ENCODE measurements around the gene SLAMF8.

SLAMF8 gene

DNA sequence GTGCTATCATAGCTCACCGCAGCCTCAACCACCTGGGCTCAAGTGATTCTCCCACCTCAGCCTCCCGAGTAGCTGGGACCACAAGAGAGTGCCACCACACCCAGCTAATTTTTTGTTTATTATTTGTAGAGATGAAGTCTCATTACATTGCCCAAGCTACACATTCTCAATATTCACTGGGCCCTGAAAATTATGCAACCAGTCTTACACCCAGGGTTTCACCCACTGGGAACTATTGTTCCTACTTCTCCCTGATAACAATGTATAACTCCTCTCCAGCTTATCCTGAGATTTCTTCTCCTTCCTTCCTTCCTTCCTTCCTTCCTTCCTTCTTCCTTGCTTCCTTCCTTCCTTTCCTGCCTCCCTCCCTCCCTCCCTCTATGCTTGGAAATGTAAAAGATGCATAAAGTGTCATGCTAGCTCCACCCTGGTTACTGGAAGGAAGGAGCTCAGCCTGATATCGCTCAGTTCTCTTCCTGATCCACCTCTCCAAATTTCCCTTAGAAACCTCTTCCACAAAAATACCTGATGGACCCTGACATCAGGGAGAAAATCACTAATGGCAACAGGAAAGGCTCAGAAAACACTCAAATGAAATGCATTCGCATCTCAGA is 47.0 kb downstream of the SLAMF8 start:
- DNase-seq (ENCODE audit: low spot score), result no peak

DNA sequence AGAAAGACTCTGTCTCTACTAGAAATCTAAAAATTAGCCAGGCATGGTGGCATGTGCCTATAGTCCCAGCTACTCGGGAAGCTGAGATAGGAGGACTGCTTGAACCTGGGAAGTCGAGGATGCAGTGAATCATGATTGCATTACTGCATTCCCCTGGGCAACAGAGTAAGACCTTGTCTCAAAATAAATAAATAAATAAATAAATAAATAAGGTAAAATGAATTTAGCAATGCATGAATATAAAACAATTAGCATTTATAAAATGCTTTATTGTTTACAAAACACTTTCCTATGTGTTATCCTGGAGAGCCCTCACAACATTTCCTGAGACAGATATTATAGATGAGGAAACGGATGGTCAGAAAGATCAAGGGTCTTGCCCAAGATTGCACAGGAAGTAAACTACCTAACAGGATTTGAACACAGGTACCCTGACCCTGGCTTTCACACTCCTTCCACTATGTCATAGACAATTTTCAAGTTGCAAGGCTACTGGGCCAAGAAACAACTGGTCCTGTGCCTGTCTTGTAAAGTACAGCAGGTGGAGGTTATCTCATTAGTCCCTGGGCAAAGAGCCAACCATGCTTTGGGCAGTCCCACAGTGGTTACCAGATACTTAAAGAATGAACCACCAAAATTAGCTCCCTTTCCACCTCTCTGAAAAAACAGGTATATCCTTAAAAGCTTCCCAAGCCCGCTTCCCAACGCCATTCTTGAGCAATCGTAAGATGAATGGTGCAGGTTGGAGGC is 51.2 kb downstream of the SLAMF8 start:
- peak; percentile 16 for DNase-seq (ENCODE audit: low spot score)

DNA sequence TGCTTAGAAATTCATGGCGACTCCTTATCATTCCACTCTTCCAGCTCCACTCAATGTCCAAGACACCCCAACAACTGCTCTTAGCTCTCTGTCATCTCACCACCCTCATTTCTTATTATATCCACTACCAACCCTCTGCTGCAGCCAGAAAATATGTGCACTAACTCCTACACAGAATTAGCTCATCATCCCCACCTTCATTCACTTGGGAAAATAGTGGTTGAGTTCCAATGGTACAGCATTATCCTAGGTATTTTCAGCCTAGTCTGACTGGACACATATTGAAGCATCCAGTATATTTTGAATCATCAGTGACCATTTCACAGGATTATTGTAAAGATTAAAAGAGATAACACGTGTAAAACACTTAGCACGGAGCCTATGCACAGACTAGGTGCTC is 52.5 kb downstream of the SLAMF8 start:
- no peak for DNase-seq (ENCODE audit: low spot score)

DNA sequence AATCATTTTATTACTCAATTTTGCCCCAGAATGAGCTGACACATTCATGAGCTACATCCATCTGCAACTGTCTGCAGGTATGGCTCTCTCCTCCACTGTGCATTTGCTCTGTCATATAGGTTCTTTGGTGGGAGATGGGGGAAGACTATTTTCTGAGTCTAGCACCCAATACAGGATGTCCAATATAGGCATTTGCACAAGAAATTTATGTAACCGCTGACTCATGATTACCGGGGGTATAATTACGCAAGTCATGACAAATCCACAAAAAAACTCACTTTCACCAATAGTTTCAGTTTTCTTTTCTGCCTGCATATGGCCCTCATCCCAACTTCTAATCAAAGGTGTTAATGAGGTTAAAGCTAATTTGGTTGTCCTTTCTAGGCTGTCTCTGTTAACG is 53.3 kb downstream of the SLAMF8 start:
- peak; percentile 62 for DNase-seq (ENCODE audit: low spot score)

DNA sequence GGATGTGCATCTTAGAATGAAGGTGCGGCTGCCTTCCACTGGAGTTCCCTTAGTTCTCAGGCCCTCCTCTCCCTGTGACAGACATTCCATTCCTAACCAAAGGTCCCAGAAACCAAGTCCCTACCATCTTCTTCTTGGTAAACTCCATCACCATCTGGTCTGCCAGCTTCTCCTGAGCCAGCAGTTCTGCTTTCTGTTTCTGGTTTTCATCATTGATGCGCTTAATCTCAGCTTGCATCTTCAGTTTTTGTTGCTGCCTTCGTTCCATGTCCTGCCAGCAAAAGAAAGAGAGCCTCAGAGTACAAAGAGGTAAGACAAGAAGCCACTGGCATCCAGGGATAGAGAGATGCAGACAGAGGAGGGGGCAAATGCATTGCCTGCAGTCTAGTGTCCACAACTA is 53.8 kb downstream of the SLAMF8 start:
- DNase-seq (ENCODE audit: low spot score), result no peak

DNA sequence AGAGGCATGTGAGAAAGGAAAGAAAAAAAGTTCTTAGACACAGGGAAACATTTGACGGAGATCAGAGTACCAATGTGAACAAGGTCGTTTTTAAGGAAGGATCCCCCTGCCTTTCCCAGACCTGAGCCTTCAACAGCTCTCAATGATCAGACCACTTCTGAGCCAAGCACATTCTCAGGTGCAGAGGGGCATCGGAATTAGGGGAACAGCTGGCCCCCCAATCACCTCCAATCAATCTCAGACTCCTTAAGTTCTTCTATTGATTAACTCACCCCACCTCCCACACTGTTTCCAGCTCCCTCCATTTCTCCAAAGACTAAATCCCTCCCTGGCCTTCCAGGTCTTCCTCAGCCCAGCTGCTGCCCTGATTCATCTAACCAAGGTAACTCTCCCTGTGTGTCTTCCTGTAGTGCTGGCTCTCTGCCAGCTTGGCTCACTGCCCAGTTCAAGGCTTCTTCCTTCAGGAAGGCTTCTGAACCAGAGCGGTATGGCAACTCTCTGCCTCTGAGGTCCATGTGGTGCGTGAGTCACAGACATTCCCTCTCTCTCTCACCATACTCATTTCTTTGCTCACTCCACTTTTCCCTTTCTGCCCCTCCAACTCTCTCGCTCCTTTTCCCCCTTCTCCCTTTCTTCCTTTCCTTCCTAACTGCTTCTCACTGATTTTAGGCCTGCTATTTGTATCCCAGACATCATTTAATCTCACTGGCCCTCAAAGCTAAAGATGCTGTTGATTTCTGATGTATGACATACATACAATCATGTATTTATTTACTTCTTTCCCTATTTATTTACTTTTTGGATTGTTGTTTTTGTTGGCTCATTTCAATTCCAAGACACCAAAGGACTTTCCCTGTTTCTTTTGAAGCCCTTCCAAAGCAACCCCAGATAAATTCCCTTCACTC is 55.2 kb downstream of the SLAMF8 start:
- DNase-seq (ENCODE audit: low spot score), result peak; percentile 51

DNA sequence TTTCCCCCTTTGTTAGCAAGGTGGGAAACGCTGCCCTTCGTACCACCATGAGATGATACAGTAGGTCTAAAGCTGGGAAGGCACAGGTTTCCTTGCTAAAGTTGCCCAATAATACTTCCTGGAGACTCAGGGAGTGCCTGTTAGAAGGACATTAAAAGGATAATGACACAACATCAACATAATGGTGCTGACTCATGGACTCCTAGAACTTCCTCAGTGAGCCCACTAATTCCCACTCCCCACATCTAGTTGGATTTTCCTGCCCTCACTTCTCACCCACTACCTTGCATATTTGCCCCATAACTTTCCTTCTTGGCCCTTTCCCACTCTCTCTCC is 55.8 kb downstream of the SLAMF8 start:
- no peak for DNase-seq (ENCODE audit: low spot score)

DNA sequence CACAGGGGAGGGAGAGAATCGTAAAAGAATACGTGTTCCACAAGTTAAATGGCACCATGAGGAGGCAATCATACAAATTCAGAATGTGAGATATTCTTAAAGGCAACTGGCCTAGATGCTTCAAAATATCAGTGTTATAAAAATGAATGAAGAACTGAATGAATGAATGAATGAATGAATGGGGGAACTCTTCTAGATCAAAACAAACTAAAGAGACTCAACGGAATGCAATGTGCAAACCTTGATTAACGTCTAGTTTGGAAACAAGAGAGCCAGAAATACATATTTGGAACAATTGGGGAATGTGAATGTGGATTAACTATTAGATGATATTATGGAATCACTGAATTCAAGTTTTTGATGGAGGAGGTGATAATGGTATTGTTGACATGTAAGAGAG is 56.5 kb downstream of the SLAMF8 start:
- DNase-seq (ENCODE audit: low spot score), result no peak

DNA sequence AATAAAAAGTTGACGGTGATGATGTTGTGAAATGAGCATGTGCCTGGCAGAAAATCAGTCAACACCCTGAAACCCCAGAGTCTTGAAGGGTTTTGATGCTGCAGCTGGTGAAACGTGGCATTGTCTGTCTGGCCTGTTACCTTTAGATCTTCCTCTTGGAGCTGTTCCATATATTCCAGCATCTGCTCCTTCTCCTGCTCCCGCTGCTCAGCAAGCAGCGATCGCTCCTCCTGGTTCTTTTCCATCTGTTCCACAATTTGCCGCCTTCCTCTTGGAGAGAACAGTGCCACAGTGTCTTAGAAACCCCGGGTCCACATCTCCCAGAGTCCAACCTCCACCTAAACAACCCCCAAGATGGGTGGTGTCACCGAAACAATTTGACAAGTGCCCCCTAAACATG is 57.6 kb downstream of the SLAMF8 start:
- DNase-seq (ENCODE audit: low spot score), result no peak
